K562 (cell line): ENCODE results near the gene CBX8. TPM values are rescaled to one million over a fixed set of nuclear protein-coding genes. Genes with fewer than 3 reads are reported as not detected.
A peak's percentile ranks its signal among the peaks of the same experiment; 100 is the strongest.

Experiments
- BCOR ChIP-seq: fragments of 450-650 bp; IDR thresholded peaks from 2 replicates; pipeline ENCODE4 v1.6.1; 2016
- CHD4 ChIP-seq: fragments of 200-600 bp; sonication (generic); IDR thresholded peaks from 3 replicates; pipeline ENCODE4 v1.6.1; 2012; ENCODE audit warnings: low read depth, mild to moderate bottlenecking, mixed read lengths, low read length, inconsistent platforms; ENCODE audit not compliant: insufficient read depth, insufficient replicate concordance, poor library complexity, severe bottlenecking
- EHMT2 ChIP-seq: fragments of 450-650 bp; IDR thresholded peaks from 2 replicates; pipeline ENCODE4 v1.6.1; 2018; ENCODE audit warnings: antibody characterized with exemption
- ERF ChIP-seq: fragments of 450-650 bp; formaldehyde crosslinking; IDR thresholded peaks from 2 replicates; pipeline ENCODE4 v1.4.0; 2020; ENCODE audit warnings: mild to moderate bottlenecking, mixed read lengths
- ETV5 ChIP-seq: sonication (generic); formaldehyde crosslinking; IDR thresholded peaks from 2 replicates; pipeline ENCODE4 v1.4.0; 2020; ENCODE audit warnings: low read depth, mild to moderate bottlenecking, missing genetic modification reagents
- FOXJ3 ChIP-seq: sonication (generic); formaldehyde crosslinking; IDR thresholded peaks from 2 replicates; pipeline ENCODE4 v1.4.0; 2020; ENCODE audit warnings: mild to moderate bottlenecking, missing genetic modification reagents
- HOXB6 ChIP-seq: fragments of 250-450 bp; sonication (Bioruptor Pico); IDR thresholded peaks from 2 replicates; pipeline ENCODE4 v1.5.1; 2022; ENCODE audit warnings: mild to moderate bottlenecking, borderline replicate concordance
- HSF4 ChIP-seq: fragments of 250-450 bp; sonication (Bioruptor Pico); IDR thresholded peaks from 2 replicates; pipeline ENCODE4 v2.1.2; 2022; ENCODE audit warnings: mild to moderate bottlenecking, moderate library complexity, borderline replicate concordance
- KHSRP ChIP-seq: fragments of 450-650 bp; IDR thresholded peaks from 2 replicates; pipeline ENCODE4 v1.6.1; 2017
- KLF13 ChIP-seq: fragments of 450-650 bp; IDR thresholded peaks from 2 replicates; pipeline ENCODE4 v1.6.1; 2016; ENCODE audit warnings: missing genetic modification characterization, low read depth, mild to moderate bottlenecking, missing compliant biosample characterization, moderate library complexity, borderline replicate concordance
- NCOR1 ChIP-seq: fragments of 450-650 bp; IDR thresholded peaks from 2 replicates; pipeline ENCODE4 v1.6.1; 2016; ENCODE audit warnings: mild to moderate bottlenecking, moderate library complexity
- NR1H2 ChIP-seq: sonication (generic); formaldehyde crosslinking; IDR thresholded peaks from 2 replicates; pipeline ENCODE4 v1.4.0; 2020; ENCODE audit warnings: mild to moderate bottlenecking, missing genetic modification reagents
- POLR2AphosphoS5 ChIP-seq: IDR thresholded peaks from 2 replicates; pipeline ENCODE4 v1.6.1; 2011; ENCODE audit warnings: mild to moderate bottlenecking, low read depth, low read length, moderate library complexity; ENCODE audit not compliant: control insufficient read depth, insufficient read depth
- RAD21 ChIP-seq, 2 experiments: fragments of 250-450 bp in 1 of 2; fragments of 450-650 bp in 1 of 2; sonication (Bioruptor Pico) in 1 of 2; formaldehyde crosslinking in 1 of 2; IDR thresholded peaks in 1 of 2; conservative IDR thresholded peaks in 1 of 2; 2 replicates each; pipeline versions ENCODE4 v1.4.0 to v1.8.0; 2020 to 2022; ENCODE audit warnings: mild to moderate bottlenecking in 2 of 2, moderate library complexity in 1 of 2
- SMARCA4 ChIP-seq: fragments of 450-650 bp; IDR thresholded peaks from 2 replicates; pipeline ENCODE4 v1.6.1; 2016
- SMARCC2 ChIP-seq: fragments of 450-650 bp; IDR thresholded peaks from 2 replicates; pipeline ENCODE4 v1.6.1; 2017; ENCODE audit warnings: antibody characterized with exemption, moderate library complexity, mild to moderate bottlenecking, low read depth
- ZBTB7A ChIP-seq: IDR thresholded peaks from 2 replicates; pipeline ENCODE4 v1.6.1; 2011; ENCODE audit warnings: low read depth, mild to moderate bottlenecking, low read length, moderate library complexity, borderline replicate concordance; ENCODE audit not compliant: control insufficient read depth
- ZKSCAN1 ChIP-seq: fragments of 150-350 bp; IDR thresholded peaks from 2 replicates; pipeline ENCODE4 v1.6.1; 2016; ENCODE audit warnings: low read depth, low read length
- ZNF324 ChIP-seq: fragments of 250-450 bp; sonication (Bioruptor Pico); IDR thresholded peaks from 2 replicates; pipeline ENCODE4 v1.4.0; 2020; ENCODE audit warnings: mild to moderate bottlenecking
- polyA plus RNA-seq, 8 experiments: library from polyadenylated mRNA; depleted of rRNA in 4 of 8; stranded (reverse) in 5 of 8; unstranded in 3 of 8; fragments of >200 nt; fragmentation: Nextera tagmentation in 2 of 8; fragmentation: Illumina TruSeq in 1 of 8; extraction: Ambion mirVana in 2 of 8; extraction: Trizol in 1 of 8; gene quantifications; 2 replicates each; pipeline versions ENCODE4 v1.2.1 to v1.2.3, GENCODE V29; 2011 to 2014; ENCODE audit warnings: inconsistent platforms in 1 of 8, missing spikeins in 1 of 8
- total RNA-seq, 7 experiments: library from RNA; depleted of rRNA in 6 of 7; stranded (reverse); fragments of >200 nt in 6 of 7; fragmentation: Illumina TruSeq in 2 of 7; extraction: Trizol in 2 of 7; gene quantifications; 2 replicates each; pipeline versions ENCODE4 v1.2.1 to v1.2.3, GENCODE V29; 2011 to 2021; ENCODE audit warnings: low replicate concordance in 1 of 7
- TF ChIP-seq, protein P1 (sequence below): fragments of 450-650 bp; formaldehyde crosslinking; IDR thresholded peaks from 2 replicates; pipeline ENCODE4 v1.4.0; 2020; ENCODE audit warnings: mild to moderate bottlenecking
- TF ChIP-seq, protein P2 (sequence below): sonication (generic); formaldehyde crosslinking; IDR thresholded peaks from 2 replicates; pipeline ENCODE4 v1.8.0; 2022; ENCODE audit warnings: missing genetic modification reagents, mild to moderate bottlenecking, borderline replicate concordance
- TF ChIP-seq, protein P3 (sequence below): fragments of 450-650 bp; IDR thresholded peaks from 2 replicates; pipeline ENCODE4 v1.6.1; 2018; ENCODE audit not compliant: partially characterized antibody

CBX8 gene
- total and polyA plus RNA-seq, 9 of the 15 experiments (the other 6 are each of a cell fraction or from before 2014, with no cell fraction given) = 0.08 to 11.9 (median 2.6) TPM

- TF ChIP-seq CHD4 (no peak), ETV5 (CRISPR knock-in tag) (peak; percentile 95), BCOR (peak; percentile 38; the same call in 1 of the 2 replicates), SMARCA4 (peak; percentile 48), ZKSCAN1 (0 out of 2 replicates have a peak, but pooled peaks have one; percentile 34), KLF13 (tag) (no peak), FOXJ3 (CRISPR knock-in tag) (peak; percentile 45; the same call in 1 of the 2 replicates), SMARCC2 (no peak), ZNF324 (CRISPR knock-in tag) (no peak), HOXB6 (CRISPR knock-in tag) (no peak), ZBTB7A (peak; percentile 87; the same call in 1 of the 2 replicates), NCOR1 (peak; percentile 72), EHMT2 (no peak), NR1H2 (CRISPR knock-in tag) (peak; percentile 98; the same call in 1 of the 2 replicates), POLR2AphosphoS5 (peak; percentile 67), ERF (0 out of 2 replicates have a peak, but pooled peaks have one; percentile 41), RAD21 (CRISPR knock-in tag; conservative IDR thresholded peaks at IDR 0.05 in 1 of 2, IDR thresholded peaks at IDR 0.05 in 1 of 2) (no peak), HSF4 (CRISPR knock-in tag) (peak; percentile 67; the same call in 1 of the 2 replicates), KHSRP (no peak)
- TF ChIP-seq, protein P1, sequence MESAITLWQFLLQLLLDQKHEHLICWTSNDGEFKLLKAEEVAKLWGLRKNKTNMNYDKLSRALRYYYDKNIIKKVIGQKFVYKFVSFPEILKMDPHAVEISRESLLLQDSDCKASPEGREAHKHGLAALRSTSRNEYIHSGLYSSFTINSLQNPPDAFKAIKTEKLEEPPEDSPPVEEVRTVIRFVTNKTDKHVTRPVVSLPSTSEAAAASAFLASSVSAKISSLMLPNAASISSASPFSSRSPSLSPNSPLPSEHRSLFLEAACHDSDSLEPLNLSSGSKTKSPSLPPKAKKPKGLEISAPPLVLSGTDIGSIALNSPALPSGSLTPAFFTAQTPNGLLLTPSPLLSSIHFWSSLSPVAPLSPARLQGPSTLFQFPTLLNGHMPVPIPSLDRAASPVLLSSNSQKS (CRISPR knock-in tag) = no peak
- TF ChIP-seq, protein P2, sequence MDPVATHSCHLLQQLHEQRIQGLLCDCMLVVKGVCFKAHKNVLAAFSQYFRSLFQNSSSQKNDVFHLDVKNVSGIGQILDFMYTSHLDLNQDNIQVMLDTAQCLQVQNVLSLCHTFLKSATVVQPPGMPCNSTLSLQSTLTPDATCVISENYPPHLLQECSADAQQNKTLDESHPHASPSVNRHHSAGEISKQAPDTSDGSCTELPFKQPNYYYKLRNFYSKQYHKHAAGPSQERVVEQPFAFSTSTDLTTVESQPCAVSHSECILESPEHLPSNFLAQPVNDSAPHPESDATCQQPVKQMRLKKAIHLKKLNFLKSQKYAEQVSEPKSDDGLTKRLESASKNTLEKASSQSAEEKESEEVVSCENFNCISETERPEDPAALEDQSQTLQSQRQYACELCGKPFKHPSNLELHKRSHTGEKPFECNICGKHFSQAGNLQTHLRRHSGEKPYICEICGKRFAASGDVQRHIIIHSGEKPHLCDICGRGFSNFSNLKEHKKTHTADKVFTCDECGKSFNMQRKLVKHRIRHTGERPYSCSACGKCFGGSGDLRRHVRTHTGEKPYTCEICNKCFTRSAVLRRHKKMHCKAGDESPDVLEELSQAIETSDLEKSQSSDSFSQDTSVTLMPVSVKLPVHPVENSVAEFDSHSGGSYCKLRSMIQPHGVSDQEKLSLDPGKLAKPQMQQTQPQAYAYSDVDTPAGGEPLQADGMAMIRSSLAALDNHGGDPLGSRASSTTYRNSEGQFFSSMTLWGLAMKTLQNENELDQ (CRISPR knock-in tag) = no peak
- TF ChIP-seq, protein P3, sequence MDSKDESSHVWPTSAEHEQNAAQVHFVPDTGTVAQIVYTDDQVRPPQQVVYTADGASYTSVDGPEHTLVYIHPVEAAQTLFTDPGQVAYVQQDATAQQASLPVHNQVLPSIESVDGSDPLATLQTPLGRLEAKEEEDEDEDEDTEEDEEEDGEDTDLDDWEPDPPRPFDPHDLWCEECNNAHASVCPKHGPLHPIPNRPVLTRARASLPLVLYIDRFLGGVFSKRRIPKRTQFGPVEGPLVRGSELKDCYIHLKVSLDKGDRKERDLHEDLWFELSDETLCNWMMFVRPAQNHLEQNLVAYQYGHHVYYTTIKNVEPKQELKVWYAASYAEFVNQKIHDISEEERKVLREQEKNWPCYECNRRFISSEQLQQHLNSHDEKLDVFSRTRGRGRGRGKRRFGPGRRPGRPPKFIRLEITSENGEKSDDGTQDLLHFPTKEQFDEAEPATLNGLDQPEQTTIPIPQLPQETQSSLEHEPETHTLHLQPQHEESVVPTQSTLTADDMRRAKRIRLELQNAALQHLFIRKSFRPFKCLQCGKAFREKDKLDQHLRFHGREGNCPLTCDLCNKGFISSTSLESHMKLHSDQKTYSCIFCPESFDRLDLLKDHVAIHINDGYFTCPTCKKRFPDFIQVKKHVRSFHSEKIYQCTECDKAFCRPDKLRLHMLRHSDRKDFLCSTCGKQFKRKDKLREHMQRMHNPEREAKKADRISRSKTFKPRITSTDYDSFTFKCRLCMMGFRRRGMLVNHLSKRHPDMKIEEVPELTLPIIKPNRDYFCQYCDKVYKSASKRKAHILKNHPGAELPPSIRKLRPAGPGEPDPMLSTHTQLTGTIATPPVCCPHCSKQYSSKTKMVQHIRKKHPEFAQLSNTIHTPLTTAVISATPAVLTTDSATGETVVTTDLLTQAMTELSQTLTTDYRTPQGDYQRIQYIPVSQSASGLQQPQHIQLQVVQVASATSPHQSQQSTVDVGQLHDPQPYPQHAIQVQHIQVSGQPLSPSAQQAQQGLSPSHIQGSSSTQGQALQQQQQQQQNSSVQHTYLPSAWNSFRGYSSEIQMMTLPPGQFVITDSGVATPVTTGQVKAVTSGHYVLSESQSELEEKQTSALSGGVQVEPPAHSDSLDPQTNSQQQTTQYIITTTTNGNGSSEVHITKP = no peak
Observed at GRCh38 chr17:79802736-79803420, 6.0 kb upstream of the CBX8 start (continued).
